Epithelial cell of esophagus (primary cell): ENCODE measurements around the gene DMPK.

Source experiments
- DNase-seq: peaks from one replicate; pipeline ENCODE4 v3.0.0; 2010; ENCODE audit warnings: low read depth
- H3K4me3 ChIP-seq: 2 replicates; pipeline ENCODE4 v1.5.1; 2011; ENCODE audit warnings: mild to moderate bottlenecking, low read length, control low read depth
- CTCF ChIP-seq: IDR thresholded peaks from 2 replicates; pipeline ENCODE4 v1.5.1; 2011; ENCODE audit warnings: low read depth, mild to moderate bottlenecking, low read length, control low read depth, inconsistent platforms; ENCODE audit not compliant: insufficient read depth; ENCODE audit errors: missing control alignments

The DMPK gene

GRCh38 chr19:45785781-45786532 lies 3.7 kb upstream of the DMPK start:
- DNase-seq = no peak
- no peak for TF ChIP-seq CTCF
- H3K4me3 ChIP-seq = no peak overlapping the region

GRCh38 chr19:45785097-45785496 lies 2.8 kb upstream of the DMPK start:
- H3K4me3 ChIP-seq = no peak overlapping the region
- no peak for DNase-seq
- no peak for TF ChIP-seq CTCF

DNA sequence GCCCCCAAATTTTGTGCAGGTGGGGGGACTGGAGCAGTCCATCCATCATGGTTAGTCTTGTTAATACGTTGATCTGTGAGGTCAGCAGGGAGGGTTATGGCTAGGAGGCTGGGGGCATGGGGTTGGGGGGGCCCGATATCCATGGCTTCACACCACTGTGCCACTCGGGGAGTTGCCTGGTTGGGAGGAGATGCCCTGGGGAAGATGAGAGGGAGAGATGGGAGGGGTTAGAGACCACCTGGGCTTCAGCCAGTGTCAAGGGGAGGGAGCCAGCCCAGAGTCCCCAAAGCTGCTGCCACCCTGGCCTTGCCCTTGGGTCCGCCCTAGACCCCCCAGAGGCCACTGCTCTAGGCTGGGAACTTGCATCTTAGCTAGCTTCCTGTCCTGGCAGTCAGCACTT lies 1.8 kb upstream of the DMPK start:
- TF ChIP-seq CTCF = no peak
- no peak overlapping the region for H3K4me3 ChIP-seq
- no peak for DNase-seq

DNA sequence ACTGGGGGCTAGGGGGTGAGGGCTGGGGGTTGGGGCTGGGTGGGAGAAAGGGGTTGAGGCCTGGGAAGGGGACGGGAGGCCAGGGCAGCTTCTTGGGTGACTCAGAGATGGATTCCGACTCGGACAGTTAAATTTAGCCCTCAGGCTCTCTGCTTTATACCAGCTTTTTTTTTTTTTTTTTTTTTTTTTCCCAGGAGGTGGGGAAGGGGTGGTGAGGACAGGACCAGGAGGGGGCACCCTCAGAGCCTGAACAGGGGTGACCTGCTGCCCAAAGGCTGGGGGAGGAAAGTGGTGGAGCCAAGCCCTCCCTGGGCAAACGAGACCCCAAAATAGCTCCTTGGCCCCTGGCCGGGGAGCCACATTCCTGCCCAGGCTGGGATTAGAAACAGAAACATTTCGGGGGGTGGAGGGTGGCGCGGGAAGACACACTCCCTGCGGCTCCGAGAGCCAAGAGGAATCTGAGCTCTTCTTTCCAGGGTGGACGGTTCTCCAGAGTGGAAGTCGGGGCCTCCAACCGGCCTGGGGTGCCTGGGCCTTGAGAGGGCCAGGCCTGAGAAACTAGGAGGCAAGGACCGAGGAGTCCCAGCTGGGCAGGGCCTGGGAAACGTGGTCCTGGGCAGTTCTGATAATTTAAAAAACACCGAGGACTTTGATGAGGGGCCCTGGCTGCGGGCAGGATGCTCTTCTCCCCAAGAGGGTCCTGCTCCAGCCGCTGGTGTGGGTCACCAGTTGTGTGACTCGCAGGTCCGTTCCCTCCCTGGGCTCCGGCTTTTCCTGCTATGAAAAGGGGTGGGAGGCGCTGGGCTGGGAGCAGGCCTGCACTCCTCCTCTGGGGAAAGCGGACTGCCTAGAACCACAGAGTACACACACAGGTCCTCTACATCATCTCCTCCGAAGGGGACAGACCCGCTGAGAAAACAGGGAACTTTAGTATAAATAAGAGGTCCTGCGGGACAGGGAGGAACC lies 813 bp upstream of the DMPK start:
- no peak for TF ChIP-seq CTCF
- no peak overlapping the region for H3K4me3 ChIP-seq
- peak; percentile 29 for DNase-seq

GRCh38 chr19:45781214-45782161 lies 802 bp downstream of the DMPK start:
- H3K4me3 ChIP-seq = no peak overlapping the region
- peak; percentile 73 for DNase-seq
- no peak for TF ChIP-seq CTCF

DNA sequence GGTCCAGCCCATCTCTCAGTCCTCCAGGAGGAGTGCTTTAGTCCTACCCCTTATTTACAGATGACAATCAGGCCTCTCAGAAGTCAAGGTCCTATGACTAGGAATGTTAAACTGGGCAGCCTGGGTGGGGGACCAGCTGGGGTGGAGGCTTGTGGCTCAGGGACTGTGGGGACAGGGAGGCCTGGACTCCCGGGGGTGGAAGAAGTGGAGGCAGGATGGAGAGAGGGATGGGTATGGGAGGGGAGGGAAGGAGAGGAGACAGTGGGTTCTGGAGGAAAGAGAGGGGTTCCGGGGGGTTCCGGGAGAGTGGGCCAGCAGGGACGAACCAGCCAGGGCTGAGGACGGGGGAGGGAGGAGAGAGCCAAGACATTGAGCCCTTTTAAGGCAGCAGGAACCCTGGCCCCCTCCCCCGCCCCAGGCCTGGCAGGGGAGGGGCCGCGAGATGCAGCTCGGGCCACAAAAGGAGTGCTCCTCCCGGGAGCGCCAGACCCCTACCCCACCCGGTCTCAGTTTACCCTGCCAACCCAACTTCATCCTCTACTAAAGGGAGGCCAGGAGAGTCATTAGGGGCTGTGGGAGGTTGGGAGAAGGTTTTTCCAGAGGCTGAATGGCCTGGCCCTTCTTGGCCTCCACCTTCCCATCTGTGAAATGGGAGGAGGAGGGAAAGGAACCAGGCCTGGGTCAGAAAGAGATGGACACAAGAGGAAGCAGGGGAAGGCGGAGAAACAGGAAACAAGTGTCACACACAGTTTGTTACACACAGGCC lies 1.7 kb downstream of the DMPK start:
- no peak overlapping the region for H3K4me3 ChIP-seq
- no peak for DNase-seq
- no peak for TF ChIP-seq CTCF
